ENCODE results near the gene CHD2. TPM values are rescaled to one million over a fixed set of nuclear protein-coding genes. Genes with fewer than 3 reads are reported as not detected.

Gene CHD2
- total RNA-seq, 2 experiments from 2014 or later, result 141 to 155 TPM

GRCh38 chr15:92924216-92924615, 24.1 kb downstream of the CHD2 start:
- ChIA-PET POLR2A (interaction anchor here (0.9 to 4.1 kb wide), 5 partner anchors 9 to 116 kb away, joined by 3 to 18 read pairs (median 5); partner anchors contain the start of gene CHD2), CTCF (interaction anchor here (1.3 to 2.4 kb wide), 3 partner anchors 12 to 127 kb away, joined by 5 to 11 read pairs (median 9); no protein-coding TSS in a partner anchor)
- H3K4me3 Mint-ChIP-seq, result no peak overlapping the region
- H3K4me1 Mint-ChIP-seq, result peaks cover 75% of the 10 kb centered on the region
- peaks cover 94% of the 10 kb centered on the region for H3K36me3 Mint-ChIP-seq (ENCODE audit: low read depth)
- no peaks in the 10 kb centered on the region for H3K9me3 Mint-ChIP-seq
- DNase-seq, result no peak
- H3K27me3 Mint-ChIP-seq, result no peaks in the 10 kb centered on the region
- H3K27ac Mint-ChIP-seq, result peak overlapping the region; percentile 11

DNA sequence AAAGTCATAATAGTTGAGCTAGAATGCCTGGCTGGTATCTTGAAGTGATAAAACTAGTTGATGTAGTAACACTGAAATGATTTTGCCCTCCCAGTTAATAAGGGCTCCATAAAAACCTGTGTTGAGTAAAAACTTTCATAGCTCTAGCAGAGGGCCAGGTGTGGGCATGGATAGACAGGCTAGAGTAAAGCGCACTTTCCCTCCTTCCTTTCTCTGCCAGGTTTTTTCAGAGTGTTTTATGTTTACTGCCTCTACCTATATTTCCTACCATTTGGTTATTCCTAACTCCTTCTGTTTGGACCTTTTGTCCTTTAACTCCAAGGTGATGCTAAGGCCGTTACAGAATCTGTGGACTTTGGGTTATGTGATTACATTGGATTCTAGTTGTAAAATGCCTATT, 25.3 kb downstream of the CHD2 start:
- peak overlapping the region; percentile 30 for H3K27ac Mint-ChIP-seq
- H3K9me3 Mint-ChIP-seq, result no peaks in the 10 kb centered on the region
- POLR2A ChIA-PET, result interaction anchor here (0.7 to 4.1 kb wide), 8 partner anchors 9 to 117 kb away, joined by 3 to 18 read pairs (median 6); partner anchors contain the start of gene CHD2
- DNase-seq, result no peak
- peaks cover 62% of the 10 kb centered on the region for H3K4me1 Mint-ChIP-seq
- no peak overlapping the region for H3K4me3 Mint-ChIP-seq
- H3K36me3 Mint-ChIP-seq (ENCODE audit: low read depth), result peaks cover 94% of the 10 kb centered on the region
- CTCF ChIA-PET, result interaction anchor here (0.7 to 1.8 kb wide), 9 partner anchors 10 to 128 kb away, joined by 3 to 12 read pairs (median 3); no protein-coding TSS in a partner anchor
- no peaks in the 10 kb centered on the region for H3K27me3 Mint-ChIP-seq

- no peak overlapping the region for H3K4me3 Mint-ChIP-seq
- no peak overlapping the region for H3K27ac Mint-ChIP-seq
- CTCF ChIA-PET, result interaction anchor here (0.8 to 2.7 kb wide), 7 partner anchors 9 to 159 kb away, joined by 3 to 12 read pairs (median 3); no protein-coding TSS in a partner anchor
- peaks cover 38% of the 10 kb centered on the region for H3K4me1 Mint-ChIP-seq
- POLR2A ChIA-PET, result interaction anchor here (0.7 to 1.6 kb wide), 6 partner anchors 9 to 119 kb away, joined by 3 to 8 read pairs (median 4); partner anchors contain the start of gene CHD2
- H3K36me3 Mint-ChIP-seq (ENCODE audit: low read depth), result peaks cover 91% of the 10 kb centered on the region
- H3K9me3 Mint-ChIP-seq, result no peaks in the 10 kb centered on the region
- DNase-seq, result no peak
- no peaks in the 10 kb centered on the region for H3K27me3 Mint-ChIP-seq
Observed at GRCh38 chr15:92928225-92928750, 28.2 kb downstream of the CHD2 start.

DNA sequence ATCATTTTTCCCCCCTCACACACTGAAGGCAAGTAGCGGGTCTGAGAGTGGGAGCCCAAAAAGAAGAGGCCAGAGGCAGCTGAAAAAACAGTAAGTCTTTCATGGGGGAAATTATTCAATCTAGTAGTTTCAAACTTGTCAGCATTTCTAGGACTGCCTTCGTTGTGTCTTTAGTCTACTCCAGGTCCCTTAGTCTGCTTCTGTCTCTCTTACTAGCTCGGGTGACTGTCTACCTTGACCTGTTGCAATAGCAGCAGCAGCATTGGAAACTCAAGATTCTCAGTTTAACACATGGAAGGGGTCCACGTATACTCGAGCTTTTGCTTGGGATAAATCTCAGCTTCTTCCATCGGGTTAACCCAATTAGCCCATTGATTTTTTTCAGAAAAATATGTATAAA, 28.9 kb downstream of the CHD2 start:
- no peak overlapping the region for H3K4me3 Mint-ChIP-seq
- no peaks in the 10 kb centered on the region for H3K9me3 Mint-ChIP-seq
- no peaks in the 10 kb centered on the region for H3K27me3 Mint-ChIP-seq
- no peak for DNase-seq
- ChIA-PET CTCF (interaction anchor here (1.0 to 2.7 kb wide), 3 partner anchors 11 to 125 kb away, joined by 3 to 12 read pairs (median 3); no protein-coding TSS in a partner anchor), POLR2A (interaction anchor here (0.6 to 2.2 kb wide), 9 partner anchors 7 to 120 kb away, joined by 3 to 8 read pairs (median 4); partner anchors contain the start of gene CHD2)
- peaks cover 91% of the 10 kb centered on the region for H3K36me3 Mint-ChIP-seq (ENCODE audit: low read depth)
- no peak overlapping the region for H3K27ac Mint-ChIP-seq
- peaks cover 40% of the 10 kb centered on the region for H3K4me1 Mint-ChIP-seq

GRCh38 chr15:92930054-92930621, 30.0 kb downstream of the CHD2 start:
- no peaks in the 10 kb centered on the region for H3K9me3 Mint-ChIP-seq
- H3K4me3 Mint-ChIP-seq, result no peak overlapping the region
- H3K4me1 Mint-ChIP-seq, result peaks cover 42% of the 10 kb centered on the region
- no peak overlapping the region for H3K27ac Mint-ChIP-seq
- no peak for DNase-seq
- H3K27me3 Mint-ChIP-seq, result no peaks in the 10 kb centered on the region
- H3K36me3 Mint-ChIP-seq (ENCODE audit: low read depth), result peaks cover 91% of the 10 kb centered on the region
- ChIA-PET POLR2A (interaction anchor here (1.0 to 2.2 kb wide), 3 partner anchors 8 to 23 kb away, joined by 3 to 8 read pairs (median 3); no protein-coding TSS in a partner anchor), CTCF (interaction anchor here (0.5 to 2.7 kb wide), 2 partner anchors 12 to 131 kb away, joined by 3 to 12 read pairs; no protein-coding TSS in a partner anchor)

DNA sequence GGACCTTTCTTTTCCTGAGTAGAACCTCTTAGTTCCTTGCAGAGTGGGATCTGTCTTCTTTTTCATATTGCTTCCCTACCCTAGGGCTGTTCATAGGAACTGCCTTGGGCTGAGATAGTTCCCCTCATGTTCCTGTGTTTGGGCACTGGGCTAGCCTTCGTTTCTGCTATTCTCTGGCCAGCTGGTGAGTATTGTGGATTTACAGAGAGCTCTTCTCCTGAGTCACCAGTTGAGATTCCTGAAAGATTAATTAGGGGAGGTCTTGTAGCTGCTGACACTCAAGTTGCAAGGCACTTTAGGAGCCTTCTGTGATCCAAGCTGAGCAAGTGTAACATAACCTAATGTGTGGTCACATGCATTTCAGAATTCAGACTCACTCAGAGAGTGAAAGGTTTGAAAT, 30.7 kb downstream of the CHD2 start:
- H3K9me3 Mint-ChIP-seq, result no peaks in the 10 kb centered on the region
- POLR2A ChIA-PET, result interaction anchor here (1.0 to 2.2 kb wide), 2 partner anchors 9 to 12 kb away, joined by 3 to 8 read pairs; no protein-coding TSS in a partner anchor
- peaks cover 44% of the 10 kb centered on the region for H3K4me1 Mint-ChIP-seq
- no peak for DNase-seq
- H3K27me3 Mint-ChIP-seq, result no peaks in the 10 kb centered on the region
- H3K36me3 Mint-ChIP-seq (ENCODE audit: low read depth), result peaks cover 91% of the 10 kb centered on the region
- H3K27ac Mint-ChIP-seq, result no peak overlapping the region
- CTCF ChIA-PET, result no interaction called here
- H3K4me3 Mint-ChIP-seq, result no peak overlapping the region

DNA sequence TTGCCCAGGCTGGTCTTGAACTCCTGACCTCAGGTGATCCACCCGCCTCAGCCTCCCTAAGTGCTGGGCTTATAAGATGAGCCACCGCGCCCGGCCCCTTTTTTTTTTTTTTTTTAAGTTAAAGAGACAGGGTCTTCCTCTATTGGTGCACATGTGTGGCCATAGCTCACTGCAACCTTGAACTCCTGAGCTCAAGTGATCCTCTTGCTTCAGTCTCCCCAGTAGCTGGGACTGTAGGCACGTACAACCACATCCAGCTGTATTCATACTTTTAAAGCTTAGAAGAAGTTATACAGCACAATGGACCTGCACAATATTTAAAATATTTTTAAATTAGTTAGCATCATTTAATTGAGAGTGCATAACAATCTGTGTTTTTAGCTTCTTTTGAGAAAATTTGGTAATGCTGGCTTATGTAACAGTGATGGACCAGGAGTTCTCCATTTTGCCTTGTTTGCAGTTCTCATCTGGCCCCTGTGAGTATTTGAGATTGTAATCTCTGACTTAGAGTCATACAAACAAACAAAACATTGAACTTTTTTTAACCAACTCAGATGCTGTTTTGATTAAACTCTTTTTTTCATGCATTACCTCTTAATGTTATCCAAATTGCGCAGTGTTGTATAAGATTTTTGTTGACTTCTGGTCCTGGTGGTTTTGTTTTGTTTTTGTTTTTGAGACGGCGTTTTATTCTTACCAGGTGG, 33.0 kb downstream of the CHD2 start:
- Mint-ChIP-seq H3K36me3 (ENCODE audit: low read depth) (peaks cover 89% of the 10 kb centered on the region), H3K9me3 (no peaks in the 10 kb centered on the region), H3K27ac (no peak overlapping the region), H3K27me3 (no peaks in the 10 kb centered on the region), H3K4me3 (no peak overlapping the region), H3K4me1 (peaks cover 50% of the 10 kb centered on the region)
- ChIA-PET POLR2A (interaction anchor here (1.2 kb wide), 1 partner anchor 9 kb away, joined by 4 read pairs; no protein-coding TSS in a partner anchor), CTCF (interaction anchor here (0.7 to 2.4 kb wide), 6 partner anchors 9 to 136 kb away, joined by 3 to 14 read pairs (median 3); no protein-coding TSS in a partner anchor)
- no peak for DNase-seq

DNA sequence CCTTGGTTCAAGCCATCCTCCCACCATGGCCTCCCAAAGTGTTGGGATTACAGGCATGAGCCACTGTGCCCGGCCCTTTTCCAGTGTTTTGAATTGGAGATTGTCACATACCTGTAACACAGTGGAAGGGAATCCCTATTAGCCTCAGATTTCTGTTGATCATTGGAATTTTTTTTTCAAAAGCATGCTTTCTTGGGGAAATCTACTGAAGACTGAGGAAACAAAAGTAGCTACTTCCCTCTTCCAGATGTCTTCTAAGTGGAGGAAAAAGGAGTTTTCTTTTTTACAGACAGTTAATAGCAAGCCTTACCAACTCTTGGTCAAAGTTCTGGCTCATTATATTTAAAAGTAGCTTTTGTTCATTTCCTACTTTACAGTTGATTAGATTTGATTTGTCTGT, 33.7 kb downstream of the CHD2 start:
- DNase-seq, result no peak
- ChIA-PET CTCF (interaction anchor here (0.7 to 2.4 kb wide), 2 partner anchors 12 to 137 kb away, joined by 3 to 14 read pairs; no protein-coding TSS in a partner anchor), POLR2A (no interaction called here)
- Mint-ChIP-seq H3K36me3 (ENCODE audit: low read depth) (peaks cover 87% of the 10 kb centered on the region), H3K9me3 (no peaks in the 10 kb centered on the region), H3K4me1 (peaks cover 45% of the 10 kb centered on the region), H3K27me3 (no peaks in the 10 kb centered on the region), H3K27ac (no peak overlapping the region), H3K4me3 (no peak overlapping the region)

- POLR2A ChIA-PET, result no interaction called here
- CTCF ChIA-PET, result interaction anchor here (2.4 kb wide), 1 partner anchor 138 kb away, joined by 14 read pairs; no protein-coding TSS in a partner anchor
Observed at GRCh38 chr15:92934716-92935115, 34.6 kb downstream of the CHD2 start.

DNA sequence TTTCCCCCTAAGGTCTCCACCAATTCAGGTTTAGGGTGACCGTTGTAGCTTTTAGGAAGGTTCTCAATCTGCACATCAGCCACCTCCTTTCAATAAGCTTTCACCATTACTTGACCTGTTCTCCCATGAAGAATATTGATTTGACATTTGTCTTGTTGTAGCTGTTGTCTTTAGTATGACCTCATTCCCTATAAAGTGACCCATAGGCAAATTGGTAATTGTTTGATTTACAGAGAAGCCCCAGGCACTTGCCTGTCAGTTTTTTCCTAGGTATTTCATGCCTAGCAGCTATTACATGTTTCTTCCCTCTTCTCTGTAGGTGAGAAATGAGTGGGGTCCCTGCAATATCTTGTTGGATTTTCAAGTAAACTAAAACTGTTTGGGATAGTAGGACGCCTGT, 36.0 kb downstream of the CHD2 start:
- Mint-ChIP-seq H3K4me1 (peaks cover 44% of the 10 kb centered on the region), H3K9me3 (no peaks in the 10 kb centered on the region), H3K4me3 (no peak overlapping the region), H3K27me3 (no peaks in the 10 kb centered on the region), H3K36me3 (ENCODE audit: low read depth) (peaks cover 84% of the 10 kb centered on the region), H3K27ac (peak overlapping the region; percentile 16)
- POLR2A ChIA-PET, result interaction anchor here (0.9 to 2.1 kb wide), 8 partner anchors 10 to 139 kb away, joined by 3 to 9 read pairs (median 3); no protein-coding TSS in a partner anchor
- DNase-seq, result no peak
- CTCF ChIA-PET, result interaction anchor here (0.8 to 2.1 kb wide), 4 partner anchors 11 to 139 kb away, joined by 3 to 8 read pairs (median 4); no protein-coding TSS in a partner anchor

More at GRCh38 chr15:92934716-92935115, 34.6 kb downstream of the CHD2 start:
- Mint-ChIP-seq H3K27me3 (no peaks in the 10 kb centered on the region), H3K4me1 (peaks cover 44% of the 10 kb centered on the region), H3K9me3 (no peaks in the 10 kb centered on the region), H3K4me3 (no peak overlapping the region), H3K27ac (no peak overlapping the region), H3K36me3 (ENCODE audit: low read depth) (peaks cover 89% of the 10 kb centered on the region)
- no peak for DNase-seq

DNA sequence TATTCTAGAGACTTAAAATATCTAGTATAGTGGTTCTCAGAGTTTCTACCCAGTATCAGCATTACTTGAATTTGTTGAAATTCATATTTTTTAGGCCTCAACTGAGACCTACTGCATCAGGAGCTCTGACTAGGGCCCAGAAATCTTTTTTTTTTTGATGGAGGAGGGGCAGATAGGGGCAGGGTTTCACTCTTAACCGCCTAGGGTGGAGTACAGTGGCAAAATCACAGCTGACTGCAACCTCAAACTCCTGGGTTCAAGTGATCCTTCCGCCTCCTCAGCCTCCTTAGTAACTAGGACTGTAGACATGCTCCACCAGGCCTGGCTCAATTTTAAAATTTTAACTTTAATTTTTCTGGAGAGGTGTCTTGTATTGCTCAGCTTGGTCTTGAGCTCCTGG, 36.6 kb downstream of the CHD2 start:
- Mint-ChIP-seq H3K4me3 (no peak overlapping the region), H3K4me1 (peaks cover 44% of the 10 kb centered on the region), H3K27me3 (no peaks in the 10 kb centered on the region), H3K27ac (no peak overlapping the region), H3K36me3 (ENCODE audit: low read depth) (peaks cover 89% of the 10 kb centered on the region), H3K9me3 (no peaks in the 10 kb centered on the region)
- CTCF ChIA-PET, result interaction anchor here (0.8 to 2.1 kb wide), 5 partner anchors 12 to 139 kb away, joined by 3 to 8 read pairs (median 4); no protein-coding TSS in a partner anchor
- POLR2A ChIA-PET, result interaction anchor here (0.9 to 2.1 kb wide), 9 partner anchors 11 to 140 kb away, joined by 3 to 9 read pairs (median 3); no protein-coding TSS in a partner anchor
- no peak for DNase-seq

- Mint-ChIP-seq H3K36me3 (ENCODE audit: low read depth) (peaks cover 88% of the 10 kb centered on the region), H3K4me3 (no peak overlapping the region), H3K27ac (no peak overlapping the region), H3K27me3 (no peaks in the 10 kb centered on the region), H3K9me3 (no peaks in the 10 kb centered on the region), H3K4me1 (peaks cover 42% of the 10 kb centered on the region)
- CTCF ChIA-PET, result interaction anchor here (1.1 to 1.7 kb wide), 2 partner anchors 10 to 15 kb away, joined by 4 read pairs; no protein-coding TSS in a partner anchor
- POLR2A ChIA-PET, result interaction anchor here (2.1 kb wide), 1 partner anchor 12 kb away, joined by 9 read pairs; no protein-coding TSS in a partner anchor
- no peak for DNase-seq
Observed at GRCh38 chr15:92937901-92938300, 37.8 kb downstream of the CHD2 start.
